IMR-90 (cell line): Measurements from ENCODE around the gene TFEB. TPM values are rescaled to one million over a fixed set of nuclear protein-coding genes. Genes with fewer than 3 reads are reported as not detected.

Experiments used
- ATAC-seq: fragments of 200-7000 bp; cut with Tn5 transposase; 2 replicates; pipeline ENCODE4 v1.9.1; 2020; ENCODE audit warnings: low read depth, mild to moderate bottlenecking, moderate library complexity
- BruUV-seq: library from RNA; stranded (reverse); fragments of 400-500 nt; replicated peaks from 2 replicates; lab custom pipeline; 2021; lab: Mats Ljungman, UMichigan
- CTCF ChIA-PET: fragments of 300-600 bp; formaldehyde crosslinking; extraction: SDS; loops from one replicate; lab custom pipeline; 2021; ENCODE audit warnings: antibody characterized with exemption; lab: Yijun Ruan, JAX
- POLR2A ChIA-PET: fragments of 300-600 bp; sonication (Branson Sonifier 250); formaldehyde crosslinking; loops from one replicate; lab custom pipeline; 2022; ENCODE audit warnings: antibody characterized with exemption; ENCODE audit not compliant: unreplicated experiment; lab: Charles Lee
- DNase-seq: peaks from one replicate; pipeline ENCODE4 v3.0.0; 2013
- H2AFZ ChIP-seq: replicated peaks from 2 replicates; pipeline ENCODE3; 2013; ENCODE audit warnings: low read length, mild to moderate bottlenecking; ENCODE audit not compliant: poor library complexity
- H2AK5ac ChIP-seq: 2 replicates; pipeline ENCODE4 v1.6.1; 2013; ENCODE audit warnings: low read depth, low read length, inconsistent platforms
- H2AK9ac ChIP-seq: replicated peaks from 2 replicates; pipeline ENCODE3; 2013; ENCODE audit warnings: mild to moderate bottlenecking, low read depth, low read length, moderate library complexity; ENCODE audit not compliant: poor library complexity
- H2BK120ac ChIP-seq: 2 replicates; pipeline ENCODE4 v1.6.1; 2013; ENCODE audit warnings: low read depth, low read length, inconsistent platforms
- H2BK15ac ChIP-seq: 3 replicates; pipeline ENCODE4 v1.6.1; 2013; ENCODE audit warnings: low read depth, low read length, inconsistent platforms
- H2BK20ac ChIP-seq: 2 replicates; pipeline ENCODE4 v1.6.1; 2013; ENCODE audit warnings: low read depth, mild to moderate bottlenecking, inconsistent platforms, low read length, moderate library complexity
- H2BK5ac ChIP-seq: 2 replicates; pipeline ENCODE4 v1.6.1; 2013; ENCODE audit warnings: mild to moderate bottlenecking, low read depth, low read length, inconsistent platforms; ENCODE audit not compliant: poor library complexity, severe bottlenecking
- H3K14ac ChIP-seq: replicated peaks from 2 replicates; pipeline ENCODE4 v1.6.1; 2013; ENCODE audit warnings: low read depth, low read length, inconsistent platforms
- H3K18ac ChIP-seq: 2 replicates; pipeline ENCODE4 v1.6.1; 2013; ENCODE audit warnings: low read depth, low read length, control low read depth
- H3K23ac ChIP-seq: 2 replicates; pipeline ENCODE4 v1.6.1; 2013; ENCODE audit warnings: low read depth, low read length, inconsistent platforms
- H3K27ac ChIP-seq: 2 replicates; pipeline ENCODE4 v1.5.1; 2013; ENCODE audit warnings: mild to moderate bottlenecking, control low read depth, low read length; ENCODE audit not compliant: insufficient read depth
- H3K27me3 ChIP-seq: 2 replicates; pipeline ENCODE4 v1.6.1; 2013; ENCODE audit warnings: low read length; ENCODE audit not compliant: control insufficient read depth, insufficient read depth
- H3K36me3 ChIP-seq: 2 replicates; pipeline ENCODE4 v1.6.1; 2013; ENCODE audit warnings: low read length, mixed read lengths; ENCODE audit not compliant: control insufficient read depth, insufficient read depth
- H3K4ac ChIP-seq: 2 replicates; pipeline ENCODE4 v1.6.1; 2013; ENCODE audit warnings: low read depth, low read length, inconsistent platforms
- H3K4me1 ChIP-seq: 2 replicates; pipeline ENCODE4 v1.6.1; 2013; ENCODE audit warnings: low read length, mixed read lengths; ENCODE audit not compliant: control insufficient read depth, insufficient read depth
- H3K4me2 ChIP-seq: 2 replicates; pipeline ENCODE4 v1.6.1; 2013; ENCODE audit warnings: low read depth, mild to moderate bottlenecking, control low read depth, low read length, moderate library complexity
- H3K4me3 ChIP-seq: 2 replicates; pipeline ENCODE4 v1.5.1; 2013; ENCODE audit warnings: low read depth, mild to moderate bottlenecking, control low read depth, low read length, moderate library complexity; ENCODE audit not compliant: insufficient read depth
- H3K56ac ChIP-seq: 2 replicates; pipeline ENCODE4 v1.6.1; 2013; ENCODE audit warnings: low read length, inconsistent platforms; ENCODE audit not compliant: insufficient read depth; ENCODE audit errors: extremely low read depth
- H3K79me1 ChIP-seq, 2 experiments: 2 replicates each; pipeline ENCODE4 v1.6.1; 2013; ENCODE audit warnings: low read length in 2 of 2, inconsistent platforms in 1 of 2, low read depth in 1 of 2
- H3K9ac ChIP-seq: 2 replicates; pipeline ENCODE4 v1.6.1; 2013; ENCODE audit warnings: low read depth, low read length, control low read depth
- H3K9me1 ChIP-seq: 2 replicates; pipeline ENCODE4 v1.6.1; 2013; ENCODE audit warnings: low read length, inconsistent platforms; ENCODE audit not compliant: insufficient read depth
- H3K9me3 ChIP-seq: 2 replicates; pipeline ENCODE4 v1.6.1; 2013; ENCODE audit warnings: low read length; ENCODE audit not compliant: control insufficient read depth, insufficient read depth
- H4K20me1 ChIP-seq: 2 replicates; pipeline ENCODE4 v1.6.1; 2013; ENCODE audit warnings: low read length, inconsistent platforms; ENCODE audit not compliant: insufficient read depth
- H4K5ac ChIP-seq: 2 replicates; pipeline ENCODE4 v1.6.1; 2013; ENCODE audit warnings: mild to moderate bottlenecking, low read depth, low read length, control low read depth
- H4K8ac ChIP-seq, 2 experiments: 2 replicates each; pipeline ENCODE4 v1.6.1; 2013; ENCODE audit warnings: low read depth in 2 of 2, low read length in 2 of 2, control low read depth in 1 of 2, inconsistent platforms in 1 of 2
- H4K91ac ChIP-seq: 2 replicates; pipeline ENCODE4 v1.6.1; 2013; ENCODE audit warnings: low read depth, low read length, inconsistent platforms; ENCODE audit not compliant: insufficient read depth
- CEBPB ChIP-seq: IDR thresholded peaks from 2 replicates; pipeline ENCODE4 v1.6.1; 2012; ENCODE audit warnings: low read depth, low read length, improper control_type of control experiment
- MAFK ChIP-seq: IDR thresholded peaks from 2 replicates; pipeline ENCODE4 v1.6.1; 2012; ENCODE audit warnings: low read depth, low read length, improper control_type of control experiment
- WGBS, 2 experiments: methylation state at CpG; one replicate each; pipeline versions ENCODE4 v1.1.5 to v1.1.7; 2013; ENCODE audit warnings: missing lambda C conversion rate in 2 of 2; ENCODE audit not compliant: insufficient read length in 1 of 2; ENCODE audit errors: extremely low coverage in 2 of 2; 5-methylcytosine and 5-hydroxymethylcytosine counted together
- dilution Hi-C: fragments of 300-500 bp; cut with HindIII; formaldehyde crosslinking; loops from one replicate; pipeline ENCODE4 v1.14.3; 2018; ENCODE audit warnings: low sequenced_read_pairs; ENCODE audit not compliant: unreplicated experiment
- in situ Hi-C: fragments of 300-500 bp; cut with MboI; formaldehyde crosslinking; loops from 3 replicates; pipeline ENCODE4 v1.14.3; 2019; ENCODE audit warnings: low sequenced_read_pairs, inconsistent platforms, mixed read lengths
- intact Hi-C: fragments of 100-400 bp; cut with micrococcal nuclease; formaldehyde crosslinking; loops from 2 replicates; pipeline ENCODE4 v1.10.0; 2022
- polyA plus RNA-seq, 3 experiments: library from polyadenylated mRNA; depleted of rRNA; stranded (reverse); fragments of >200 nt; gene quantifications; 2 replicates each; pipeline ENCODE4 v1.2.3, GENCODE V29; 2012; ENCODE audit warnings: low replicate concordance in 1 of 3
- total RNA-seq: library from RNA; depleted of rRNA; stranded (reverse); fragments of >200 nt; gene quantifications from 2 replicates; pipeline ENCODE4 v1.2.3, GENCODE V29; 2012

Gene TFEB
- total and polyA plus RNA-seq, 2 of the 4 experiments (the other 2 are of a cell fraction): 4.5 to 4.9 TPM

DNA sequence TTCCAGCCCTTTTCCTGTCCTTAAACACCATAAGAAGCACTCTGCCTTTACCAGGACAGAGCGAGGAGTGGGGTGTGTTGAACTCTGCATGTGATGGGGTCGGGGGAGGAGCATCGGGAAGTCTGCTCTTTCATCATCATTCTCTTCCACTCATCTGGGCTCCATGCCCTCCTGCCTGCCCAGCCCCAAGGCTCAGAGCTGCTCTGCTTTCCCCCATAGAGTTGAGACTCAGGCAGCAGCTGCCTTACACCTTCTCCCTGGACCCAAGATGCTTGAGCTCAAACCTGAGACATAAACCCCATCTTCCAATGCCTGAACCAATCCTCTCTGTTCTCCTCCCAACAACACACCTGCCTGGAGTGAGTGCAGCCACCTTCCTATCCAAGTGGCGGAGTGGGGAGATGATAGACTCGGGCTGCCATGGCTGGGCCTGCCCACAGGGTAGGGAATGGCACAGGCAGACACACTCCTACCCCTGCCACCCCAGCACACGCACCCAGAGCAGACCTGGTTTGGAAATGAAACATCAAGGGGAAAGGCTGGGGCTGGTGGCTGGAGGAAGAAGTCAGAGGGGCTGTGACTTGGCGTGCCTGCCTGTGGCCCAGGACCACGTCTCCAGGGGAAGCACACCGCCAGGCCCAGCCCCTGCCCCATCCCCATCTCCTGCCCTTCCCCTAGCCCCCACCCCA lies 28.4 kb downstream of the TFEB start:
- Histone ChIP-seq H3K4me1 (peaks cover 15% of the 10 kb centered on the region), H3K27me3 (no peaks in the 10 kb centered on the region), H2BK5ac (no peak overlapping the region), H3K36me3 (no peaks in the 10 kb centered on the region), H4K8ac (no peak overlapping the region), H4K5ac (no peak overlapping the region), H4K20me1 (no peaks in the 10 kb centered on the region), H3K4ac (peak overlapping the region; percentile 1; the same call in 1 of the 2 replicates), H2BK15ac (no peak overlapping the region), H3K9me3 (no peaks in the 10 kb centered on the region), H3K4me3 (no peak overlapping the region), H3K79me1 (0 out of 4 replicates have a peak, but pooled peaks cover 0 to 3% of the 10 kb centered on the region in 2 experiments), H2BK20ac (no peak overlapping the region; the same call in none of the 2 replicates), H3K23ac (no peak overlapping the region), H3K14ac (no peak overlapping the region), H2AK9ac (peak overlapping the region; percentile 0), H4K91ac (no peak overlapping the region; the same call in 1 of the 2 replicates), H3K56ac (no peak overlapping the region), H3K27ac (no peak overlapping the region; the same call in 1 of the 2 replicates), H2AFZ (peak overlapping the region; percentile 26), H3K18ac (no peak overlapping the region), H3K9ac (no peak overlapping the region), H2AK5ac (peak overlapping the region; percentile 51; the same call in 1 of the 2 replicates), H2BK120ac (no peak overlapping the region), H3K4me2 (no peak overlapping the region; the same call in 1 of the 2 replicates), H3K9me1 (no peaks in the 10 kb centered on the region; the same call in 1 of the 2 replicates)
- no CpG with 5 or more reads among the region's 9 CpGs for WGBS, 2 experiments
- TF ChIP-seq CEBPB (peak; percentile 44; the same call in 1 of the 2 replicates), MAFK (no peak)
- POLR2A ChIA-PET: no interaction called here
- DNase-seq: peak; percentile 53
- dilution Hi-C loops (no loop called here), intact Hi-C loops (loop anchor here (2.0 kb wide), 1 partner anchor 28 kb away; the partner anchor contains the start of gene TFEB), in situ Hi-C loops (no loop called here)
- CTCF ChIA-PET: interaction anchor here (1.0 kb wide), 2 partner anchors 9 to 11 kb away, joined by 3 read pairs; no protein-coding TSS in a partner anchor
- no TSS peak for BruUV-seq
- ATAC-seq: peak; percentile 63
